ENCODE data around the gene DEFB112. TPM values are rescaled to one million over a fixed set of nuclear protein-coding genes. Genes with fewer than 3 reads are reported as not detected.

DEFB112 gene
- not detected for total RNA-seq
- not detected for polyA plus RNA-seq
- long read RNA-seq, donor 1: 0 reads
- long read RNA-seq, donor 2: 0 reads
- long read RNA-seq, donor 3: 0 reads
- long read RNA-seq, donor 4: 0 reads
- long read RNA-seq, donor 5: 0 reads
- long read RNA-seq, donor 6: 0 reads
- long read RNA-seq, donor 7: 0 reads
- long read RNA-seq, donor 8: 0 reads
- long read RNA-seq, donor 9: 0 reads
- long read RNA-seq, donor 10: 0 reads

DNA sequence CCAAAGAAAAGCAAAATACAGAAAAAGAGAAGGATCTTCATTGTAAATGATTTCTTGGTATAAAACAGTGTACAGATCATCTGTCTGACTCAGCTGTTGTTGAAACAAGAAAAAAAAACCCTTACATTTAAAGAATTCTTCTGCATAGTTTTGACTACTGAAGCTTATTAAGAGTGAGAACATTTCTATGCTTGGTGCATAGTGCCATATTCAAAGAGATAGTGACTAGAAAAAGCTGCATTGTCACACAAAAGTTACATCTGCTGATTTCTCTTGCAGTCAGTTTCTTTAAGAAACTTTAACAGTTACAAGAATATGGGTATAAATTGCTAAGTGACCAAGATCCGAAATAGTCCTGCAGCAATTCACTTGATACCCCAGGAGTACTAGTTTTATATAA is at the start of gene DEFB112:
DEFB112 (minus strand) TSS at position 101 of the 400 bp plus-strand sequence; CDS start at position 41, 60 bp downstream.
- Histone ChIP-seq H3K36me3 (replicated peaks in 1 of 2) (no peaks in the 10 kb centered on the region), H3K4me1 (replicated peaks in 1 of 2) (peaks cover 1 to 2% of the 10 kb centered on the region in 2 donors), H3K27me3 (no peaks in the 10 kb centered on the region), H3K9me3 (replicated peaks in 1 of 3) (no peaks in the 10 kb centered on the region), H3K4me3 (no peak within 1 kb of the TSS), H3K27ac (no peak within 1 kb of the TSS)
- TF ChIP-seq POLR2A (IDR thresholded peaks at IDR 0.05) (no peak), CTCF (IDR thresholded peaks at IDR 0.05) (no peak)
- intact Hi-C loops (cut with DNase I): no loop called here
- DNase-seq: no peak
- WGBS, 4 donors: 79 to 88% (median 82%) methylated on average over 1 of the region's 1 CpG

- H3K27me3 ChIP-seq: no peaks in the 10 kb centered on the region
- intact Hi-C loops (cut with DNase I): no loop called here
- no peak overlapping the region for H3K27ac ChIP-seq
- no peak overlapping the region for H3K4me3 ChIP-seq
- H3K9me3 ChIP-seq (replicated peaks in 1 of 3): no peaks in the 10 kb centered on the region
- no peaks in the 10 kb centered on the region for H3K4me1 ChIP-seq (replicated peaks in 1 of 2)
- H3K36me3 ChIP-seq (replicated peaks in 1 of 2): no peaks in the 10 kb centered on the region
- TF ChIP-seq POLR2A (IDR thresholded peaks at IDR 0.05) (no peak), CTCF (IDR thresholded peaks at IDR 0.05) (no peak)
- WGBS, 4 donors: 35 to 46% (median 43%) methylated on average over 2 of the region's 2 CpGs
- no peak for DNase-seq
Measured at GRCh38 chr6:50098641-50098993, 48.9 kb upstream of the DEFB112 start.

DNA sequence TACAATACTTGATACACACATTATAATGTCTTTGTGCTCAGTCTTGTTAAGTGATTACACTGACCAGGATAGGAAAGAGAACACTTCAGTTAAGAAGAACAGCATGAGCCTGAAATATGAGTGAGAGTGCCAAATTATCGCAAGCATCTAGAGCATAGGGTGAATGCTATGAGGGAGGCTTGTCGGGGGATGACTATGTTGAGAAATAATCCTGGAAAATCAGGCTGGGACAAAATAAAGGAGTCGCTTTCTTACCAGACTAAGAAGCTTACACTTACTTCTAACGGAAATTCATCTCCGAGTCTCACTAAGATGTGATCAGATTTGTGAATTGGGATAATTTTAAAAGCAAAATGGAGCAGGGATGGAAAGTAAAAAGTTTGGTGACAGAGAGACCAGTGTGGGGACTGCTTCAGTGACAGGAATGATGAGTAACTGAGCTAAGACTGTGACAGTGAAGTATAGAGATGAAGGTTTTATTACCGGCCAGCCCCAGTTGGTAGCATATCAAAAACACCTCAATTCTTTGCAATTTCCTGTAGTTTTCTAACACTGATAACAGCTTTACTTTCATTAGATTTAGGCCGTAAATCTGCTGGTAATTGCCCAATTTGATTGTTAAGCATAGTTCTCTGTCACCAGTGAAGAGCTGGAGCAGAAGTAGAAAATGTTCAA is 48.4 kb upstream of the DEFB112 start:
- Histone ChIP-seq H3K9me3 (replicated peaks in 1 of 3) (no peaks in the 10 kb centered on the region), H3K27me3 (no peaks in the 10 kb centered on the region), H3K27ac (no peak overlapping the region), H3K4me3 (no peak overlapping the region), H3K4me1 (replicated peaks in 1 of 2) (no peaks in the 10 kb centered on the region), H3K36me3 (replicated peaks in 1 of 2) (no peaks in the 10 kb centered on the region)
- TF ChIP-seq POLR2A (IDR thresholded peaks at IDR 0.05) (no peak), CTCF (IDR thresholded peaks at IDR 0.05) (no peak)
- 69 to 76% (median 74%) methylated on average over 7 of the region's 7 CpGs for WGBS, 4 donors
- no peak for DNase-seq
- intact Hi-C loops (cut with DNase I): no loop called here

- Histone ChIP-seq H3K36me3 (replicated peaks in 1 of 2) (no peaks in the 10 kb centered on the region), H3K9me3 (replicated peaks in 1 of 3) (no peaks in the 10 kb centered on the region), H3K27me3 (no peaks in the 10 kb centered on the region), H3K4me1 (replicated peaks in 1 of 2) (no peaks in the 10 kb centered on the region), H3K4me3 (no peak overlapping the region), H3K27ac (no peak overlapping the region)
- intact Hi-C loops (cut with DNase I): no loop called here
- no peak for DNase-seq
- TF ChIP-seq CTCF (IDR thresholded peaks at IDR 0.05): no peak
- TF ChIP-seq POLR2A (IDR thresholded peaks at IDR 0.05): no peak
Measured at GRCh38 chr6:50096296-50096695, 46.6 kb upstream of the DEFB112 start.

Data from adrenal gland (tissue), 19 donors.